Measurements from ENCODE around the gene ZNF423. TPM values are rescaled to one million over a fixed set of nuclear protein-coding genes. Genes with fewer than 3 reads are reported as not detected.

The ZNF423 gene
- total and polyA plus RNA-seq, 4 donors, result 1.1 to 14.8 (median 3.3) TPM

DNA sequence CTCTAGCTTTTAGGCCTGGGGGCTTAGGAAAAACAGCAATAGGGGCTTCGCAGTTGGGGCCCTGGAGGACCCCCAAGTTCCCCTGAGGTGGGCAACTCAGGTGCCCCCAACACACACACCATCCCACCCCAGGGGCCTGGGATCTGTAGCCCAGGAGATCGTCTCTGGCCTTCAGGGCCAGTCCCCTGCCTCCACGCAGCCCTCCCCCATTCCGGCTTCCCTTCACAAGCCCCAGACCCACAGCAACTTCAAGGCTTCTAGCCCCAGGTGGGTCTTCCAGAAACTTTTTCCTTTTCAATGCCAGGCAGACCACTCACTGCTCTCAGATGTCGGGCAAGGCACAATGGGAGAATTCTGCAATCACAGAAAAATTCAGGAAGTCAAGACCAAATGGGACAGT lies 402.9 kb downstream of the ZNF423 start:
- Histone ChIP-seq H3K27ac (ENCODE audit: low read depth in 1 of 2, low read length in 1 of 2) (peak overlapping the region in 1 of 2 donors; percentile 40), H3K4me1 (ENCODE audit: control insufficient read depth in 5 of 5, insufficient read depth in 5 of 5, low read length in 5 of 5) (no peaks in the 10 kb centered on the region), H3K27me3 (ENCODE audit: control insufficient read depth in 3 of 3, insufficient read depth in 3 of 3, low read length in 2 of 3) (no peaks in the 10 kb centered on the region), H3K36me3 (ENCODE audit: control insufficient read depth in 4 of 4, insufficient read depth in 4 of 4, low read length in 4 of 4) (no peaks in the 10 kb centered on the region), H3K9ac (ENCODE audit: insufficient read depth in 1 of 2, low read length in 2 of 2) (no peak overlapping the region), H3K9me3 (ENCODE audit: control insufficient read depth in 4 of 4, insufficient read depth in 3 of 4, low read length in 3 of 4) (peaks cover 0 to 5% (median 0%) of the 10 kb centered on the region in 4 donors), H3K4me3 (no peak overlapping the region)
- no peak for DNase-seq
- ATAC-seq (ENCODE audit: insufficient read depth, low FRiP score), result no peak
- WGBS, 2 donors, result 86 to 91% methylated on average over 5 of the region's 5 CpGs
- TF ChIP-seq, protein P1, sequence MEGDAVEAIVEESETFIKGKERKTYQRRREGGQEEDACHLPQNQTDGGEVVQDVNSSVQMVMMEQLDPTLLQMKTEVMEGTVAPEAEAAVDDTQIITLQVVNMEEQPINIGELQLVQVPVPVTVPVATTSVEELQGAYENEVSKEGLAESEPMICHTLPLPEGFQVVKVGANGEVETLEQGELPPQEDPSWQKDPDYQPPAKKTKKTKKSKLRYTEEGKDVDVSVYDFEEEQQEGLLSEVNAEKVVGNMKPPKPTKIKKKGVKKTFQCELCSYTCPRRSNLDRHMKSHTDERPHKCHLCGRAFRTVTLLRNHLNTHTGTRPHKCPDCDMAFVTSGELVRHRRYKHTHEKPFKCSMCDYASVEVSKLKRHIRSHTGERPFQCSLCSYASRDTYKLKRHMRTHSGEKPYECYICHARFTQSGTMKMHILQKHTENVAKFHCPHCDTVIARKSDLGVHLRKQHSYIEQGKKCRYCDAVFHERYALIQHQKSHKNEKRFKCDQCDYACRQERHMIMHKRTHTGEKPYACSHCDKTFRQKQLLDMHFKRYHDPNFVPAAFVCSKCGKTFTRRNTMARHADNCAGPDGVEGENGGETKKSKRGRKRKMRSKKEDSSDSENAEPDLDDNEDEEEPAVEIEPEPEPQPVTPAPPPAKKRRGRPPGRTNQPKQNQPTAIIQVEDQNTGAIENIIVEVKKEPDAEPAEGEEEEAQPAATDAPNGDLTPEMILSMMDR (IDR thresholded peaks at IDR 0.05; ENCODE audit: control extremely low read depth, extremely low read depth), result no peak

DNA sequence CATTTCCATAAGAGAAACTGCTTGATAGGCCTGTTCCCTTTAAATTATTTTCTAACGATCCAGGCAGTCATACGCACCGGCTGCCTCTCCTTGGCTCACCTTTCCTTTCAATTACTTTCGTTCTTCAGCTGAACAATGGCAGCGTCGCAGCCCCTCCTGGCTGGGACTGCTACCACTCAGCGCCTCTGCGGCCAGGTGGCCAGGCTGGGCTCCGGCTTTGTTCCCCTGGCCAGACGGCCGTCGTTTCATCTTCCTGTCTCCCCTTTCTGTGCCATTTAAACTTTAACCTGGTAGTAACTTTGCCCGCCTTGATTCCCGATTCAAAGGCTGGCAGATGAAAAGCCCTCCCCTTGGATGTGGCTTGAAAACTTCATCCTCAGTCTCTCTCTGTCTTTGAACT lies 403.3 kb downstream of the ZNF423 start:
- Histone ChIP-seq H3K4me3 (no peak overlapping the region), H3K27ac (ENCODE audit: low read depth in 1 of 2, low read length in 1 of 2) (peak overlapping the region; percentile 28 to 40), H3K27me3 (ENCODE audit: control insufficient read depth in 3 of 3, insufficient read depth in 3 of 3, low read length in 2 of 3) (no peaks in the 10 kb centered on the region), H3K9me3 (ENCODE audit: control insufficient read depth in 4 of 4, insufficient read depth in 3 of 4, low read length in 3 of 4) (peaks cover 0 to 5% (median 0%) of the 10 kb centered on the region in 4 donors), H3K36me3 (ENCODE audit: control insufficient read depth in 4 of 4, insufficient read depth in 4 of 4, low read length in 4 of 4) (no peaks in the 10 kb centered on the region), H3K9ac (ENCODE audit: insufficient read depth in 1 of 2, low read length in 2 of 2) (no peak overlapping the region), H3K4me1 (ENCODE audit: control insufficient read depth in 5 of 5, insufficient read depth in 5 of 5, low read length in 5 of 5) (no peaks in the 10 kb centered on the region)
- TF ChIP-seq, protein P1 (IDR thresholded peaks at IDR 0.05; ENCODE audit: control extremely low read depth, extremely low read depth), result no peak
- DNase-seq (peak in 1 of 3 donors; percentile 22), ATAC-seq (ENCODE audit: insufficient read depth, low FRiP score) (no peak)
- WGBS, 2 donors, result 33 to 57% methylated on average over 14 of the region's 14 CpGs

DNA sequence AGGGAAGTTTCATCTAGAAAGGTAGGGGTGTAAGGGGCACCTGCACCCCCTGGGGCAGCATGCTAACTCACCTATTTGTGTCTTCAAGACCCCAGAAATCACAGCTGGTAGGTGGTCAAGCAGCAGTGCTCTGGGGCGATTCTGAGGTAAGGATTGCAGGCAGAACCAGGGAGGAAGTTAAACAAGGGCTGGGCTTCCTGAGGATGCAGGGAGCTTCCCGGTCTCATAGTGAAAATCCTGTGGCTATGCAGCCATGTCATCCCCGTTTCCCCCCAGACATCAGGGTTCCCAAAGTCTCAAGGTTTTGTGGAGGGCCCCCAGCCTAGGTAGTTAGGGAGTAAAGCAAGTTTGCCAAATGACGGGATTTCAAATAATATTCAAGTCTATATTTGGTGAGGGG lies 403.8 kb downstream of the ZNF423 start:
- Histone ChIP-seq H3K36me3 (ENCODE audit: control insufficient read depth in 4 of 4, insufficient read depth in 4 of 4, low read length in 4 of 4) (no peaks in the 10 kb centered on the region), H3K9me3 (ENCODE audit: control insufficient read depth in 4 of 4, insufficient read depth in 3 of 4, low read length in 3 of 4) (peaks cover 0 to 5% (median 0%) of the 10 kb centered on the region in 4 donors), H3K4me3 (no peak overlapping the region), H3K27me3 (ENCODE audit: control insufficient read depth in 3 of 3, insufficient read depth in 3 of 3, low read length in 2 of 3) (no peaks in the 10 kb centered on the region), H3K27ac (ENCODE audit: low read depth in 1 of 2, low read length in 1 of 2) (peak overlapping the region; percentile 28 to 59), H3K4me1 (ENCODE audit: control insufficient read depth in 5 of 5, insufficient read depth in 5 of 5, low read length in 5 of 5) (no peaks in the 10 kb centered on the region), H3K9ac (ENCODE audit: insufficient read depth in 1 of 2, low read length in 2 of 2) (no peak overlapping the region)
- WGBS, 2 donors, result 33% methylated on average over 4 of the region's 4 CpGs
- DNase-seq (no peak), ATAC-seq (ENCODE audit: insufficient read depth, low FRiP score) (no peak)
- TF ChIP-seq, protein P1 (IDR thresholded peaks at IDR 0.05; ENCODE audit: control extremely low read depth, extremely low read depth), result no peak

DNA sequence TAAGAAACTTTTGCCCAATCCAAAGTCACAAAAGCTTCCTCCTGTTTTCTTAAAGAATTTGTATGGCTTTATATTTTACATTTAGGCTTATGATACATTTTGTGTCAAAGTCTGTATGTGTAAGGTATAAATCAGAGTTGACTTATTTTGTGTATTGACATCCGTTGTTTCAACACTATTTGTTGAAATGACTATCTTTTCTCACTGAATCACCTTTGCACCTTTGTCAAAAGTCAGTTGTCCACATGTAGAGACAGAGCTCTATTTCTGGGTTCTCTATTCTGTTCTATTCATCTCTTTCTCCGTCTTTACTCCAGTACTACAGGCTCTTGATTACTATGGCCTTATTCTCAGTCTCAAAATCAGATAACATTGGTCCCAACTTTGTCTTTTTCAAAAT lies 409.1 kb downstream of the ZNF423 start:
- no peaks in the 10 kb centered on the region for H3K27me3 ChIP-seq (ENCODE audit: control insufficient read depth in 3 of 3, insufficient read depth in 3 of 3, low read length in 2 of 3)
- H3K9ac ChIP-seq (ENCODE audit: insufficient read depth in 1 of 2, low read length in 2 of 2), result no peak overlapping the region
- H3K4me1 ChIP-seq (ENCODE audit: control insufficient read depth in 5 of 5, insufficient read depth in 5 of 5, low read length in 5 of 5), result peaks cover 0 to 9% (median 4%) of the 10 kb centered on the region in 5 donors
- no peak overlapping the region for H3K4me3 ChIP-seq
- TF ChIP-seq, protein P1 (IDR thresholded peaks at IDR 0.05; ENCODE audit: control extremely low read depth, extremely low read depth), result no peak
- H3K27ac ChIP-seq (ENCODE audit: low read depth in 1 of 2, low read length in 1 of 2), result no peak overlapping the region
- no peaks in the 10 kb centered on the region for H3K36me3 ChIP-seq (ENCODE audit: control insufficient read depth in 4 of 4, insufficient read depth in 4 of 4, low read length in 4 of 4)
- no peak for ATAC-seq (ENCODE audit: insufficient read depth, low FRiP score)
- WGBS, 2 donors, result 89 to 93% methylated on average over 2 of the region's 2 CpGs
- H3K9me3 ChIP-seq (ENCODE audit: control insufficient read depth in 4 of 4, insufficient read depth in 3 of 4, low read length in 3 of 4), result no peaks in the 10 kb centered on the region
- no peak for DNase-seq

Measured in lung (tissue), 12 donors.